Panc1 (cell line): ENCODE measurements around the gene UBE2Q2. TPM values are rescaled to one million over a fixed set of nuclear protein-coding genes. Genes with fewer than 3 reads are reported as not detected.

Experiments
- ATAC-seq: fragments of 200-7000 bp; cut with Tn5 transposase; 2 replicates; pipeline ENCODE4 v1.9.1; 2020; ENCODE audit warnings: mild to moderate bottlenecking, moderate library complexity
- BruUV-seq: library from RNA; stranded (reverse); fragments of 400-500 nt; replicated peaks from 2 replicates; lab custom pipeline; 2021; lab: Mats Ljungman, UMichigan
- CTCF ChIA-PET: fragments of 300-600 bp; sonication (Branson Sonifier 250); formaldehyde crosslinking; loops from one replicate; lab custom pipeline; 2022; ENCODE audit warnings: antibody characterized with exemption; lab: Charles Lee
- POLR2A ChIA-PET: fragments of 300-600 bp; sonication (Branson Sonifier 250); formaldehyde crosslinking; loops from one replicate; lab custom pipeline; 2022; ENCODE audit warnings: antibody characterized with exemption; lab: Charles Lee
- DNase-seq: peaks from one replicate; pipeline ENCODE4 v3.0.0-alpha.2; 2010; ENCODE audit warnings: low read depth, low spot score
- H3K27ac ChIP-seq: 2 replicates; pipeline ENCODE4 v1.5.1; 2011; ENCODE audit warnings: mild to moderate bottlenecking, low read length, inconsistent platforms
- H3K27me3 ChIP-seq: fragments of 200-500 bp; sonication (Bioruptor generic); 2 replicates; pipeline ENCODE4 v1.6.0; 2014; ENCODE audit warnings: low read length, inconsistent platforms; ENCODE audit not compliant: control insufficient read depth, insufficient read depth
- H3K36me3 ChIP-seq: fragments of 200-500 bp; sonication (Bioruptor generic); 2 replicates; pipeline ENCODE4 v1.5.1; 2014; ENCODE audit warnings: inconsistent platforms, mild to moderate bottlenecking, low read length, moderate library complexity; ENCODE audit not compliant: control insufficient read depth, insufficient read depth
- H3K4me1 ChIP-seq: 2 replicates; pipeline ENCODE4 v1.5.1; 2011; ENCODE audit warnings: inconsistent platforms, mild to moderate bottlenecking, low read length, moderate library complexity; ENCODE audit not compliant: control insufficient read depth, insufficient read depth
- H3K4me3 ChIP-seq, 2 experiments: 2 replicates each; pipeline ENCODE4 v1.5.1; 2011 to 2012; ENCODE audit warnings: low read depth in 2 of 2, low read length in 2 of 2, mild to moderate bottlenecking in 2 of 2, inconsistent platforms in 1 of 2, moderate library complexity in 1 of 2
- H3K9me3 ChIP-seq: fragments of 200-500 bp; sonication (Bioruptor generic); 2 replicates; pipeline ENCODE4 v1.5.1; 2014; ENCODE audit warnings: low read depth, mild to moderate bottlenecking, inconsistent platforms, low read length, moderate library complexity; ENCODE audit not compliant: control insufficient read depth, insufficient read depth
- POLR2AphosphoS5 ChIP-seq: IDR thresholded peaks from 2 replicates; pipeline ENCODE4 v1.6.1; 2012; ENCODE audit warnings: mild to moderate bottlenecking, low read depth, low read length, moderate library complexity
- SIN3A ChIP-seq: IDR thresholded peaks from 2 replicates; pipeline ENCODE4 v1.6.1; 2012; ENCODE audit warnings: low read depth, mild to moderate bottlenecking, low read length, moderate library complexity, borderline replicate concordance; ENCODE audit not compliant: insufficient read depth
- TCF7L2 ChIP-seq: IDR thresholded peaks from 2 replicates; pipeline ENCODE4 v1.6.1; 2011; ENCODE audit warnings: mild to moderate bottlenecking, low read depth, low read length, inconsistent platforms
- in situ Hi-C: cut with HindIII; loops from 2 replicates; pipeline ENCODE4 v1.10.0; 2016; ENCODE audit warnings: low sequenced_read_pairs, low pct_unique_long_range_greater_than_20kb
- intact Hi-C: fragments of 100-400 bp; cut with micrococcal nuclease; formaldehyde crosslinking; loops from one replicate; pipeline ENCODE4 v1.10.0; 2022; ENCODE audit not compliant: unreplicated experiment
- total RNA-seq: library from RNA; stranded (reverse); gene quantifications from one replicate; pipeline ENCODE4 v1.2.1, GENCODE V29; 2021; ENCODE audit not compliant: unreplicated experiment
- TF ChIP-seq, protein P1 (sequence below), 2 experiments: IDR thresholded peaks; 2 replicates each; pipeline ENCODE4 v1.6.1; 2011 to 2012; ENCODE audit warnings: low read depth in 2 of 2, control low read depth in 1 of 2, low read length in 1 of 2, mild to moderate bottlenecking in 1 of 2, moderate library complexity in 1 of 2; ENCODE audit not compliant: insufficient read depth in 1 of 2
- TF ChIP-seq, protein P2 (sequence below): fragments of 450-650 bp; IDR thresholded peaks from 2 replicates; pipeline ENCODE4 v1.5.1; 2017; ENCODE audit warnings: mild to moderate bottlenecking

Gene UBE2Q2
- total RNA-seq, 1 experiment from 2014 or later, result 39.2 TPM

DNA sequence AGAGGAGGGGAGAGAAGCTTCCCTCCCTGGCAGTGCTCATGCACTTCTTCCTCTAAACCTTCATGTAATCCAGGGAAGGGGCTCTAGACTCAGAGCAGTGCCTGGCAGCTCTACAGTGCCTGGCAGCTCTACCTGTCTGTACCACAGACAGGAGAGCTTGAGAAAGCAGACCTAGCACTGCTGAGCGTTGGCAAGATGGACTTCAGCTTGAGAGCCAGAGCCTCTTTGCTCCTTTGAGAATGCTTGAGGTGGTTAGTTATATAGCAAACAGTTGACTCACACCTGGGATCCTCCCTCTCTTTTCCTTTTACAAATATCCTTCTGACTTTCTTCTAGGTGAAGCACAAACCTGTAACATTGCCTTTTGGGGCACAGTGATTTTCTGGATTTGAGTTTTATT, 81.3 kb downstream of the UBE2Q2 start:
- ChIA-PET POLR2A (interaction anchor here (0.6 to 1.2 kb wide), 4 partner anchors 10 to 178 kb away, joined by 3 to 12 read pairs (median 5); no protein-coding TSS in a partner anchor), CTCF (no interaction called here)
- intact Hi-C loops, result loop anchor here (10.0 kb wide), 1 partner anchor 110 kb away; no protein-coding TSS in a partner anchor
- TF ChIP-seq POLR2AphosphoS5 (no peak), TCF7L2 (no peak), SIN3A (no peak)
- TF ChIP-seq, protein P1, sequence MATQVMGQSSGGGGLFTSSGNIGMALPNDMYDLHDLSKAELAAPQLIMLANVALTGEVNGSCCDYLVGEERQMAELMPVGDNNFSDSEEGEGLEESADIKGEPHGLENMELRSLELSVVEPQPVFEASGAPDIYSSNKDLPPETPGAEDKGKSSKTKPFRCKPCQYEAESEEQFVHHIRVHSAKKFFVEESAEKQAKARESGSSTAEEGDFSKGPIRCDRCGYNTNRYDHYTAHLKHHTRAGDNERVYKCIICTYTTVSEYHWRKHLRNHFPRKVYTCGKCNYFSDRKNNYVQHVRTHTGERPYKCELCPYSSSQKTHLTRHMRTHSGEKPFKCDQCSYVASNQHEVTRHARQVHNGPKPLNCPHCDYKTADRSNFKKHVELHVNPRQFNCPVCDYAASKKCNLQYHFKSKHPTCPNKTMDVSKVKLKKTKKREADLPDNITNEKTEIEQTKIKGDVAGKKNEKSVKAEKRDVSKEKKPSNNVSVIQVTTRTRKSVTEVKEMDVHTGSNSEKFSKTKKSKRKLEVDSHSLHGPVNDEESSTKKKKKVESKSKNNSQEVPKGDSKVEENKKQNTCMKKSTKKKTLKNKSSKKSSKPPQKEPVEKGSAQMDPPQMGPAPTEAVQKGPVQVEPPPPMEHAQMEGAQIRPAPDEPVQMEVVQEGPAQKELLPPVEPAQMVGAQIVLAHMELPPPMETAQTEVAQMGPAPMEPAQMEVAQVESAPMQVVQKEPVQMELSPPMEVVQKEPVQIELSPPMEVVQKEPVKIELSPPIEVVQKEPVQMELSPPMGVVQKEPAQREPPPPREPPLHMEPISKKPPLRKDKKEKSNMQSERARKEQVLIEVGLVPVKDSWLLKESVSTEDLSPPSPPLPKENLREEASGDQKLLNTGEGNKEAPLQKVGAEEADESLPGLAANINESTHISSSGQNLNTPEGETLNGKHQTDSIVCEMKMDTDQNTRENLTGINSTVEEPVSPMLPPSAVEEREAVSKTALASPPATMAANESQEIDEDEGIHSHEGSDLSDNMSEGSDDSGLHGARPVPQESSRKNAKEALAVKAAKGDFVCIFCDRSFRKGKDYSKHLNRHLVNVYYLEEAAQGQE (IDR thresholded peaks at IDR 0.05; ENCODE audit: insufficient read depth in 1 of 2, low read depth in 2 of 2, low read length in 1 of 2), result no peak
- TF ChIP-seq, protein P2, sequence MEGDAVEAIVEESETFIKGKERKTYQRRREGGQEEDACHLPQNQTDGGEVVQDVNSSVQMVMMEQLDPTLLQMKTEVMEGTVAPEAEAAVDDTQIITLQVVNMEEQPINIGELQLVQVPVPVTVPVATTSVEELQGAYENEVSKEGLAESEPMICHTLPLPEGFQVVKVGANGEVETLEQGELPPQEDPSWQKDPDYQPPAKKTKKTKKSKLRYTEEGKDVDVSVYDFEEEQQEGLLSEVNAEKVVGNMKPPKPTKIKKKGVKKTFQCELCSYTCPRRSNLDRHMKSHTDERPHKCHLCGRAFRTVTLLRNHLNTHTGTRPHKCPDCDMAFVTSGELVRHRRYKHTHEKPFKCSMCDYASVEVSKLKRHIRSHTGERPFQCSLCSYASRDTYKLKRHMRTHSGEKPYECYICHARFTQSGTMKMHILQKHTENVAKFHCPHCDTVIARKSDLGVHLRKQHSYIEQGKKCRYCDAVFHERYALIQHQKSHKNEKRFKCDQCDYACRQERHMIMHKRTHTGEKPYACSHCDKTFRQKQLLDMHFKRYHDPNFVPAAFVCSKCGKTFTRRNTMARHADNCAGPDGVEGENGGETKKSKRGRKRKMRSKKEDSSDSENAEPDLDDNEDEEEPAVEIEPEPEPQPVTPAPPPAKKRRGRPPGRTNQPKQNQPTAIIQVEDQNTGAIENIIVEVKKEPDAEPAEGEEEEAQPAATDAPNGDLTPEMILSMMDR, result no peak
- no peak for ATAC-seq
- H3K4me1 ChIP-seq, result no peaks in the 10 kb centered on the region
- no peak overlapping the region for H3K4me3 ChIP-seq
- DNase-seq, result no peak
- H3K36me3 ChIP-seq, result 0 out of 2 replicates have a peak, but pooled peaks cover 3% of the 10 kb centered on the region
- no TSS peak for BruUV-seq
- H3K27ac ChIP-seq, result no peak overlapping the region
- H3K9me3 ChIP-seq, result no peaks in the 10 kb centered on the region
- in situ Hi-C loops, result no loop called here
- no peaks in the 10 kb centered on the region for H3K27me3 ChIP-seq

GRCh38 chr15:75925440-75925839, 82.2 kb downstream of the UBE2Q2 start:
- Histone ChIP-seq H3K27ac (no peak overlapping the region), H3K4me3 (no peak overlapping the region), H3K27me3 (no peaks in the 10 kb centered on the region), H3K9me3 (no peaks in the 10 kb centered on the region), H3K36me3 (peaks cover 11% of the 10 kb centered on the region), H3K4me1 (no peaks in the 10 kb centered on the region)
- TF ChIP-seq, protein P2, result no peak
- no peak for TF ChIP-seq POLR2AphosphoS5
- TF ChIP-seq TCF7L2, result no peak
- TF ChIP-seq, protein P1 (IDR thresholded peaks at IDR 0.05; ENCODE audit: insufficient read depth in 1 of 2, low read depth in 2 of 2, low read length in 1 of 2), result no peak
- TF ChIP-seq SIN3A, result no peak
- intact Hi-C loops (loop anchor here (10.0 kb wide), 1 partner anchor 111 kb away; no protein-coding TSS in a partner anchor), in situ Hi-C loops (no loop called here)
- POLR2A ChIA-PET, result interaction anchor here (1.2 kb wide), 1 partner anchor 9 kb away, joined by 5 read pairs; no protein-coding TSS in a partner anchor
- DNase-seq (no peak), ATAC-seq (no peak)
- CTCF ChIA-PET, result no interaction called here
- no TSS peak for BruUV-seq
